ENCODE measurements around the gene CYP27B1. TPM values are rescaled to one million over a fixed set of nuclear protein-coding genes. Genes with fewer than 3 reads are reported as not detected.
"Not testable (repeated sequence)": the region's sequence is repeated elsewhere in the genome, so short reads cannot be mapped to it uniquely, and the experiment has no call there.

Gene CYP27B1
- total and polyA plus RNA-seq, 4 donors: 0.05 to 1.6 (median 0.17) TPM

DNA sequence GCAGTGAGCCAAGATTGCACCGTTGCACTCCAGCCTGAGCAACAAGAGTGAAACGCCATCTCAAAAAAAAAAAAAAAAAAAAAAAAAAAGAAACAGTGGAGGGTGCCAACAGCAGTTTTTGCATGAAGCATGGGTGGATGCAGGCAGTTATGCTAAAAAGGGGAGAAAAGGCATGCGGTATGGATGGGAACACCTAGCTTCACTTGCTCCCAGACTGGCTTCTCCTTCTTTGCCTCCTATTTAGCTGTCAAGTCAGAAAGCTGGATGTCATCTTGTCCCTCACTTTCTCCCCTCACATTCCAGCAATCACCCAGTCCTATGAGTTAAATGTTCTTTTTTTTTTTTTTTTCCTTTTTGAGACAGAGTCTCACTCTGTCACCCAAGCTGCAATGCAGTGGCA, 8.2 kb upstream of the CYP27B1 start:
- no peak overlapping the region for H3K9ac ChIP-seq (ENCODE audit: low read depth in 1 of 2, low read length in 2 of 2)
- peaks cover under 1 to 6% (median 3%) of the 10 kb centered on the region in 4 donors for H3K36me3 ChIP-seq (ENCODE audit: control insufficient read depth in 4 of 4, insufficient read depth in 3 of 4, low read depth in 1 of 4, low read length in 3 of 4)
- H3K4me3 ChIP-seq (ENCODE audit: low read depth in 1 of 3, low read length in 3 of 3): no peak overlapping the region
- TF ChIP-seq RXRA (IDR thresholded peaks at IDR 0.05): no peak
- TF ChIP-seq, protein P1, sequence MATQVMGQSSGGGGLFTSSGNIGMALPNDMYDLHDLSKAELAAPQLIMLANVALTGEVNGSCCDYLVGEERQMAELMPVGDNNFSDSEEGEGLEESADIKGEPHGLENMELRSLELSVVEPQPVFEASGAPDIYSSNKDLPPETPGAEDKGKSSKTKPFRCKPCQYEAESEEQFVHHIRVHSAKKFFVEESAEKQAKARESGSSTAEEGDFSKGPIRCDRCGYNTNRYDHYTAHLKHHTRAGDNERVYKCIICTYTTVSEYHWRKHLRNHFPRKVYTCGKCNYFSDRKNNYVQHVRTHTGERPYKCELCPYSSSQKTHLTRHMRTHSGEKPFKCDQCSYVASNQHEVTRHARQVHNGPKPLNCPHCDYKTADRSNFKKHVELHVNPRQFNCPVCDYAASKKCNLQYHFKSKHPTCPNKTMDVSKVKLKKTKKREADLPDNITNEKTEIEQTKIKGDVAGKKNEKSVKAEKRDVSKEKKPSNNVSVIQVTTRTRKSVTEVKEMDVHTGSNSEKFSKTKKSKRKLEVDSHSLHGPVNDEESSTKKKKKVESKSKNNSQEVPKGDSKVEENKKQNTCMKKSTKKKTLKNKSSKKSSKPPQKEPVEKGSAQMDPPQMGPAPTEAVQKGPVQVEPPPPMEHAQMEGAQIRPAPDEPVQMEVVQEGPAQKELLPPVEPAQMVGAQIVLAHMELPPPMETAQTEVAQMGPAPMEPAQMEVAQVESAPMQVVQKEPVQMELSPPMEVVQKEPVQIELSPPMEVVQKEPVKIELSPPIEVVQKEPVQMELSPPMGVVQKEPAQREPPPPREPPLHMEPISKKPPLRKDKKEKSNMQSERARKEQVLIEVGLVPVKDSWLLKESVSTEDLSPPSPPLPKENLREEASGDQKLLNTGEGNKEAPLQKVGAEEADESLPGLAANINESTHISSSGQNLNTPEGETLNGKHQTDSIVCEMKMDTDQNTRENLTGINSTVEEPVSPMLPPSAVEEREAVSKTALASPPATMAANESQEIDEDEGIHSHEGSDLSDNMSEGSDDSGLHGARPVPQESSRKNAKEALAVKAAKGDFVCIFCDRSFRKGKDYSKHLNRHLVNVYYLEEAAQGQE (IDR thresholded peaks at IDR 0.05): no peak
- no peak for TF ChIP-seq FOXA2 (IDR thresholded peaks at IDR 0.05)
- no peak for TF ChIP-seq TAF1 (conservative IDR thresholded peaks at IDR 0.05)
- TF ChIP-seq, protein P2, sequence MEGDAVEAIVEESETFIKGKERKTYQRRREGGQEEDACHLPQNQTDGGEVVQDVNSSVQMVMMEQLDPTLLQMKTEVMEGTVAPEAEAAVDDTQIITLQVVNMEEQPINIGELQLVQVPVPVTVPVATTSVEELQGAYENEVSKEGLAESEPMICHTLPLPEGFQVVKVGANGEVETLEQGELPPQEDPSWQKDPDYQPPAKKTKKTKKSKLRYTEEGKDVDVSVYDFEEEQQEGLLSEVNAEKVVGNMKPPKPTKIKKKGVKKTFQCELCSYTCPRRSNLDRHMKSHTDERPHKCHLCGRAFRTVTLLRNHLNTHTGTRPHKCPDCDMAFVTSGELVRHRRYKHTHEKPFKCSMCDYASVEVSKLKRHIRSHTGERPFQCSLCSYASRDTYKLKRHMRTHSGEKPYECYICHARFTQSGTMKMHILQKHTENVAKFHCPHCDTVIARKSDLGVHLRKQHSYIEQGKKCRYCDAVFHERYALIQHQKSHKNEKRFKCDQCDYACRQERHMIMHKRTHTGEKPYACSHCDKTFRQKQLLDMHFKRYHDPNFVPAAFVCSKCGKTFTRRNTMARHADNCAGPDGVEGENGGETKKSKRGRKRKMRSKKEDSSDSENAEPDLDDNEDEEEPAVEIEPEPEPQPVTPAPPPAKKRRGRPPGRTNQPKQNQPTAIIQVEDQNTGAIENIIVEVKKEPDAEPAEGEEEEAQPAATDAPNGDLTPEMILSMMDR (IDR thresholded peaks at IDR 0.05; ENCODE audit: low read depth, low read length, missing input control): no peak
- TF ChIP-seq EGR1 (IDR thresholded peaks at IDR 0.05; ENCODE audit: low read depth in 2 of 2): no peak
- TF ChIP-seq FOXA1 (IDR thresholded peaks at IDR 0.05): no peak
- TF ChIP-seq, protein P3, sequence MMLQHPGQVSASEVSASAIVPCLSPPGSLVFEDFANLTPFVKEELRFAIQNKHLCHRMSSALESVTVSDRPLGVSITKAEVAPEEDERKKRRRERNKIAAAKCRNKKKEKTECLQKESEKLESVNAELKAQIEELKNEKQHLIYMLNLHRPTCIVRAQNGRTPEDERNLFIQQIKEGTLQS (IDR thresholded peaks at IDR 0.05): no peak
- TF ChIP-seq YY1 (IDR thresholded peaks at IDR 0.05): no peak
- no peak for TF ChIP-seq GABPA (IDR thresholded peaks at IDR 0.05 in 1 of 2, conservative IDR thresholded peaks at IDR 0.05 in 1 of 2)
- TF ChIP-seq HNF4A (conservative IDR thresholded peaks at IDR 0.05): no peak
- no peak for TF ChIP-seq SP1 (IDR thresholded peaks at IDR 0.05)
- TF ChIP-seq, protein P4, sequence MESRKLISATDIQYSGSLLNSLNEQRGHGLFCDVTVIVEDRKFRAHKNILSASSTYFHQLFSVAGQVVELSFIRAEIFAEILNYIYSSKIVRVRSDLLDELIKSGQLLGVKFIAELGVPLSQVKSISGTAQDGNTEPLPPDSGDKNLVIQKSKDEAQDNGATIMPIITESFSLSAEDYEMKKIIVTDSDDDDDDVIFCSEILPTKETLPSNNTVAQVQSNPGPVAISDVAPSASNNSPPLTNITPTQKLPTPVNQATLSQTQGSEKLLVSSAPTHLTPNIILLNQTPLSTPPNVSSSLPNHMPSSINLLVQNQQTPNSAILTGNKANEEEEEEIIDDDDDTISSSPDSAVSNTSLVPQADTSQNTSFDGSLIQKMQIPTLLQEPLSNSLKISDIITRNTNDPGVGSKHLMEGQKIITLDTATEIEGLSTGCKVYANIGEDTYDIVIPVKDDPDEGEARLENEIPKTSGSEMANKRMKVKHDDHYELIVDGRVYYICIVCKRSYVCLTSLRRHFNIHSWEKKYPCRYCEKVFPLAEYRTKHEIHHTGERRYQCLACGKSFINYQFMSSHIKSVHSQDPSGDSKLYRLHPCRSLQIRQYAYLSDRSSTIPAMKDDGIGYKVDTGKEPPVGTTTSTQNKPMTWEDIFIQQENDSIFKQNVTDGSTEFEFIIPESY (IDR thresholded peaks at IDR 0.05): no peak
- H3K27me3 ChIP-seq (ENCODE audit: control insufficient read depth in 4 of 4, insufficient read depth in 4 of 4, low read length in 3 of 4): no peaks in the 10 kb centered on the region
- H3K9me3 ChIP-seq (ENCODE audit: control insufficient read depth in 4 of 4, low read length in 3 of 4): no peaks in the 10 kb centered on the region
- no peak for DNase-seq (ENCODE audit: low spot score)
- H3K27ac ChIP-seq (ENCODE audit: low read depth in 1 of 2, low read length in 2 of 2): no peak overlapping the region
- peaks cover 5 to 13% (median 10%) of the 10 kb centered on the region in 4 donors for H3K4me1 ChIP-seq (ENCODE audit: control insufficient read depth in 4 of 4, insufficient read depth in 4 of 4, low read length in 3 of 4)
- 89% methylated on average over 3 of the region's 3 CpGs for WGBS

DNA sequence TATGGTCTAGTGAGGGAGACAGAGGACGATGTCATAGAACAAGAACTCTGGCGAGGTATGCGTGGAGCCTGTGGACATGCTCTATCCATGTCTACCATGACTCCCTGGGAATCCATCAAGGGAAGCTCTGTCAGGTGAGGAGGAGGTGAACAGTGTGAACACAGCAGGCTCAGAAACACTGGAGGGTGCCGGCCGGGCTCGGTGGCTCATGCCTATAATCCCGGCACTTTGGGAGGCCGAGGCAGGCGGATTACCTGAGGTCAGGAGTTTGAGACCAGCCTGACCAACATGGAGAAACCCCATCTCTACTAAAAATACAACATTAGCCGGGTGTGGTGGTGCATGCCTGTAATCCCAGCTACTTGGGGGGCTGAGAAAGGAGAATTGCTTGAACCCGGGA, 7.8 kb upstream of the CYP27B1 start:
- H3K4me1 ChIP-seq (ENCODE audit: control insufficient read depth in 4 of 4, insufficient read depth in 4 of 4, low read length in 3 of 4): peaks cover 5 to 13% (median 10%) of the 10 kb centered on the region in 4 donors
- H3K27ac ChIP-seq (ENCODE audit: low read depth in 1 of 2, low read length in 2 of 2); H3K36me3 ChIP-seq (ENCODE audit: control insufficient read depth in 4 of 4, insufficient read depth in 3 of 4, low read depth in 1 of 4, low read length in 3 of 4); H3K4me3 ChIP-seq (ENCODE audit: low read depth in 1 of 3, low read length in 3 of 3); H3K9ac ChIP-seq (ENCODE audit: low read depth in 1 of 2, low read length in 2 of 2); H3K27me3 ChIP-seq (ENCODE audit: control insufficient read depth in 4 of 4, insufficient read depth in 4 of 4, low read length in 3 of 4); H3K9me3 ChIP-seq (ENCODE audit: control insufficient read depth in 4 of 4, low read length in 3 of 4); DNase-seq (ENCODE audit: low spot score): not testable (repeated sequence)
- WGBS: 97% methylated on average over 11 of the region's 11 CpGs

All from liver (tissue), 9 donors.